ENCODE results near the gene PRLR. TPM values are rescaled to one million over a fixed set of nuclear protein-coding genes. Genes with fewer than 3 reads are reported as not detected.

PRLR gene
- total RNA-seq, 2 donors from 2014 or later = 4.1 to 6.5 TPM

GRCh38 chr5:35082530-35082929 is 147.8 kb downstream of the PRLR start:
- no peak overlapping the region for H3K27ac Mint-ChIP-seq
- Histone ChIP-seq H3K9ac (ENCODE audit: extremely low read depth, low read length, poor library complexity, severe bottlenecking) (no peak overlapping the region), H3K9me3 (ENCODE audit: control insufficient read depth, low read length) (no peaks in the 10 kb centered on the region), H3K27me3 (ENCODE audit: control insufficient read depth, insufficient read depth, low read length, poor library complexity, severe bottlenecking) (no peaks in the 10 kb centered on the region), H3K27ac (ENCODE audit: low read depth, low read length) (no peak overlapping the region), H3K4me3 (ENCODE audit: low read length) (no peak overlapping the region), H3K4me1 (ENCODE audit: control insufficient read depth, insufficient read depth, low read length) (no peaks in the 10 kb centered on the region), H3K36me3 (ENCODE audit: control insufficient read depth, insufficient read depth, low read length) (no peaks in the 10 kb centered on the region)
- peaks cover 11% of the 10 kb centered on the region for H3K9me3 Mint-ChIP-seq
- no peak for DNase-seq
- H3K36me3 Mint-ChIP-seq (ENCODE audit: low read depth) = peaks cover 6% of the 10 kb centered on the region
- no peaks in the 10 kb centered on the region for H3K4me1 Mint-ChIP-seq
- WGBS, 2 experiments (ENCODE audit: insufficient coverage in 1 of 2, insufficient read length in 1 of 2) = 93 to 100% methylated on average over 3 of the region's 3 CpGs
- H3K4me3 Mint-ChIP-seq = no peak overlapping the region
- H3K27me3 Mint-ChIP-seq (ENCODE audit: insufficient read depth) = no peaks in the 10 kb centered on the region
- no peak for TF ChIP-seq CTCF (conservative IDR thresholded peaks at IDR 0.05)

GRCh38 chr5:35081134-35081533 is 149.2 kb downstream of the PRLR start:
- no peak overlapping the region for H3K4me3 Mint-ChIP-seq
- no peaks in the 10 kb centered on the region for H3K4me1 Mint-ChIP-seq
- H3K36me3 ChIP-seq (ENCODE audit: control insufficient read depth, insufficient read depth, low read length) = no peaks in the 10 kb centered on the region
- no peaks in the 10 kb centered on the region for H3K27me3 Mint-ChIP-seq (ENCODE audit: insufficient read depth)
- no peak for DNase-seq
- H3K36me3 Mint-ChIP-seq (ENCODE audit: low read depth) = peaks cover 6% of the 10 kb centered on the region
- TF ChIP-seq CTCF (conservative IDR thresholded peaks at IDR 0.05) = no peak
- peaks cover 13% of the 10 kb centered on the region for H3K9me3 Mint-ChIP-seq
- no peak overlapping the region for H3K9ac ChIP-seq (ENCODE audit: extremely low read depth, low read length, poor library complexity, severe bottlenecking)
- no peak overlapping the region for H3K27ac ChIP-seq (ENCODE audit: low read depth, low read length)
- H3K27me3 ChIP-seq (ENCODE audit: control insufficient read depth, insufficient read depth, low read length, poor library complexity, severe bottlenecking) = no peaks in the 10 kb centered on the region
- H3K4me3 ChIP-seq (ENCODE audit: low read length) = no peak overlapping the region
- H3K4me1 ChIP-seq (ENCODE audit: control insufficient read depth, insufficient read depth, low read length) = no peaks in the 10 kb centered on the region
- 92 to 94% methylated on average over 4 to 5 of the region's 6 CpGs for WGBS, 2 experiments (ENCODE audit: insufficient coverage in 1 of 2, insufficient read length in 1 of 2)
- H3K27ac Mint-ChIP-seq = no peak overlapping the region
- H3K9me3 ChIP-seq (ENCODE audit: control insufficient read depth, low read length) = no peaks in the 10 kb centered on the region

- WGBS, 2 experiments (ENCODE audit: insufficient coverage in 1 of 2, insufficient read length in 1 of 2) = 90 to 99% methylated on average over 3 to 4 of the region's 4 CpGs
- H3K27ac ChIP-seq (ENCODE audit: low read depth, low read length) = no peak overlapping the region
- Mint-ChIP-seq H3K27ac (no peak overlapping the region), H3K4me1 (peaks cover 6% of the 10 kb centered on the region), H3K4me3 (no peak overlapping the region), H3K27me3 (ENCODE audit: insufficient read depth) (no peaks in the 10 kb centered on the region), H3K36me3 (ENCODE audit: low read depth) (peaks cover 10% of the 10 kb centered on the region), H3K9me3 (peaks cover 23% of the 10 kb centered on the region)
- no peak for TF ChIP-seq CTCF (conservative IDR thresholded peaks at IDR 0.05)
- no peaks in the 10 kb centered on the region for H3K36me3 ChIP-seq (ENCODE audit: control insufficient read depth, insufficient read depth, low read length)
- H3K9me3 ChIP-seq (ENCODE audit: control insufficient read depth, low read length) = peaks cover 9% of the 10 kb centered on the region
- no peaks in the 10 kb centered on the region for H3K27me3 ChIP-seq (ENCODE audit: control insufficient read depth, insufficient read depth, low read length, poor library complexity, severe bottlenecking)
- no peak overlapping the region for H3K9ac ChIP-seq (ENCODE audit: extremely low read depth, low read length, poor library complexity, severe bottlenecking)
- H3K4me3 ChIP-seq (ENCODE audit: low read length) = no peak overlapping the region
- no peaks in the 10 kb centered on the region for H3K4me1 ChIP-seq (ENCODE audit: control insufficient read depth, insufficient read depth, low read length)
- no peak for DNase-seq
These were observed 157.1 kb downstream of the PRLR start for GRCh38 chr5:35073160-35073559.

All from endodermal cell (in vitro differentiated cells).